HG03457 (cell line): ENCODE results near the gene ACTR8.
A peak's percentile ranks its signal among the peaks of the same experiment; 100 is the strongest.
"Not testable (repeated sequence)": the region's sequence is repeated elsewhere in the genome, so short reads cannot be mapped to it uniquely, and the experiment has no call there.

Experiments used
- ATAC-seq: cut with Tn5 transposase; IDR thresholded peaks from one replicate; pipeline ENCODE4 v1.9.1; 2021; ENCODE audit warnings: moderate number of reproducible peaks; ENCODE audit not compliant: unreplicated experiment

Gene ACTR8, protein sequence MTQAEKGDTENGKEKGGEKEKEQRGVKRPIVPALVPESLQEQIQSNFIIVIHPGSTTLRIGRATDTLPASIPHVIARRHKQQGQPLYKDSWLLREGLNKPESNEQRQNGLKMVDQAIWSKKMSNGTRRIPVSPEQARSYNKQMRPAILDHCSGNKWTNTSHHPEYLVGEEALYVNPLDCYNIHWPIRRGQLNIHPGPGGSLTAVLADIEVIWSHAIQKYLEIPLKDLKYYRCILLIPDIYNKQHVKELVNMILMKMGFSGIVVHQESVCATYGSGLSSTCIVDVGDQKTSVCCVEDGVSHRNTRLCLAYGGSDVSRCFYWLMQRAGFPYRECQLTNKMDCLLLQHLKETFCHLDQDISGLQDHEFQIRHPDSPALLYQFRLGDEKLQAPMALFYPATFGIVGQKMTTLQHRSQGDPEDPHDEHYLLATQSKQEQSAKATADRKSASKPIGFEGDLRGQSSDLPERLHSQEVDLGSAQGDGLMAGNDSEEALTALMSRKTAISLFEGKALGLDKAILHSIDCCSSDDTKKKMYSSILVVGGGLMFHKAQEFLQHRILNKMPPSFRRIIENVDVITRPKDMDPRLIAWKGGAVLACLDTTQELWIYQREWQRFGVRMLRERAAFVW

DNA sequence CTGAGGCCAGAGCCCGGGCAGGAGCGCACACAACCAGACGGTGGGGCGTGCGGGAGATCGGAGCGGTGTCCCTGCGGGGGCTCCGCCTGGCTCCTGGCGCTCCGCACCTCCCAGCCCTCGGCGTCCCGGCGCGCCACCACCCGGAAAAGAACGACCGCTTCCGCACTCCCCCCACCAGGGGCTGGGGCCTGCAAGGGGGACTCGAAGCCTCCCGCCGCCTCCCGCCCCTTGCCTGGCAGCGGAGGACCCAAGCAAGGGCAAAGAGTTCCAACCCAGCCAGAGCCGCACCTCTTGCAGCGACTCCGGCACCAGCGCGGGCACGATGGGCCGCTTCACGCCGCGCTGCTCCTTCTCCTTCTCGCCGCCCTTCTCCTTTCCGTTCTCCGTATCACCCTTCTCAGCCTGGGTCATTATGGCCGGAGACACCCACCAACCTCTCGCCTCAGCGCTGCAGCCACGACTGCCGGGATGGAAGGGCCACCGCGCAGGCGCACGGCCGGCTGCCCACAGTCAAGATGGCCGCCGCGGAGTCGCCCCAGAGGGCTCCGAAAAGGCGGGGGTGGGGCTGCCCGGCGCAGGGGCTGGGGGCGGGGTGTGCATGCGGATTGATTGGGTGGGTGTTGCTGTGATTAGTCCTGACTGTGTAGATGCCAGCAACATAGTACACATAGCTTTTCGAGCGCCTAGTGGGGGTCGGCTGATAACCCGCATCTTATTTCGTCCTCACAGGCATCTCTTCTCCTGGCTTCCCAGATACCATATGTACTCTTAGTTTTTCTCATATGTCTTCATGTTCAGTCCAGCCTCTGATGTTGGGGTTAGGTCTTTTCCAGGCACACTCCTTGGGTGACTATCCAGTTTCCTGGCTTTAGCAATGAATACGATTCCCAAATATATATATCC is at the start of gene ACTR8:
TSS of gene ACTR8 (minus strand) at position 462 of the 903 bp plus-strand sequence. CDS start at position 411, 51 bp downstream.
- ATAC-seq: peak; percentile 67

DNA sequence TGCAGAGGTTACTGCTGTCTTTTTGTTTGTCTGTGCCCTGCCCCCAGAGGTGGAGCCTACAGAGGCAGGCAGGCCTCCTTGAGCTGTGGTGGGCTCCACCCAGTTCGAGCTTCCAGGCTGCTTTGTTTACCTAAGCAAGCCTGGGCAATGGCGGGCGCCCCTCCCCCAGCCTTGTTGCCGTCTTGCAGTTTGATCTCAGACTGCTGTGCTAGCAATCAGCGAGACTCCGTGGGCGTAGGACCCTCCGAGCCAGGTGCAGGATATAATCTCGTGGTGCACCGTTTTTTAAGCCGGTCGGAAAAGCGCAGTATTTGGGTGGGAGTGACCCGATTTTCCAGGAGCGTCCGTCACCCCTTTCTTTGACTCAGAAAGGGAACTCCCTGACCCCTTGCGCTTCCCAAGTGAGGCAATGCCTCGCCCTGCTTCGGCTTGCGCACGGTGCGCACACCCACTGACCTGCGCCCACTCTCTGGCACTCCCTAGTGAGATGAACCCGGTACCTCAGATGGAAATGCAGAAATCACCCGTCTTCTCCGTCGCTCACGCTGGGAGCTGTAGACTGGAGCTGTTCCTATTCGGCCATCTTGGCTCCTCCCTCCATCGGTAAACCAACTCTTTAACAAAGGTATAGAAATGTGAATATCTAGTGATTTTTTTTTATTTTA is 45.4 kb upstream of the ACTR8 start:
- not testable (repeated sequence) for ATAC-seq

DNA sequence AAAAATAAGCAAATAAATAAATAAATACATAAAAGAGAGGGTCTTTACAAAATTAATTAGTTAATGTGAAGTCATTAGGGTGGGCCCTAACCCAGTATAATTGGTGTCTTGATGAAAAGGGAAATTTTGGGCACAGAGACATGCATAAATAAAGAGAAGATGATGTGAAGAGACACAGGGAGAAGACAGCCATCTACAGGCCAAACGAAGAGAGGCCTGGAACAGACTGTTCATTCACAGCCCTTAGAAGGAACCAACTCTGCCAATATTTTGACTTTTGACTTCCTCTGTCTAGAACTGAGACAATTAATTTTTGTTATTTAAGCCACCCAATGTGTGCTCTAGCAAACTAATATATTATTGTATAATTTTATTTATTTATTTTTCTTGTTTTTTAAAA is 39.3 kb upstream of the ACTR8 start:
- ATAC-seq: no peak

DNA sequence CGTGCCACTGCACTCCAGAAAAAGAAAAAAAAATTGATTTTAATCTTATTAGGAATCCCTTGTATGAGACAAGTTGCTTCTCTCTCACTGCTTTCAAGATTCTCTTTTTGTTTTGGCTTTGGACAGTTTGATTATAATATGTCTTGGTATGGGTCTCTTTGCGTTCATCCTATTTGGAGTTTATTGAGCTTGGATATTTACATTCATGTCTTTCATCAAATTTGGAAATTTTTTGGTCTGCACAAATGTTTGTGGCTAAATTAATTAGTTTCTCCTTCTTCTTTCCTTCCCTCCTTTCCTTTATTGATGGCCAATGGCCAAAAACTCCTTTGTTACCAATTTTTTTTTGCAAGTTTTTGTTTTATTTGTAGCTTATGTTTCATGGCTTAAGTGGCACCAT is 37.8 kb upstream of the ACTR8 start:
- no peak for ATAC-seq

DNA sequence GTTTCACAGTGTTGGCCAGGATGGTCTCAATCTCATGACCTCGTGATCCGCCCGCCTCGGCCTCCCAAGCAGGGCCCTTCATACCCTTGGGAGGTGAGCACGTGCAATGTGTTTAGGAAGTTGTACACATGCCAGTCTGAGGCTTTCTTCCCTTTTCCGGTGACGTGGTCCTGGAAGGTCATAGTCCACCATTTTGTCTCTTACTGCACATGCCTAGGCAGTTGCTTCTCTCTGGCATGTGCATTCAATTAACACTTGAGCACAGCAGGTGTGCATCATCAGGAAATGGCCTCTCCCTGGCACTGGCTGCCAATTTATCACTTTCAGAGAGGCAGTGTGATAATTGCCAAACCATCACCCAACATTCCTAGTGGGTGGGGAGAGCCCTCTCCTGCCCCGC is 31.4 kb upstream of the ACTR8 start:
- ATAC-seq: no peak

DNA sequence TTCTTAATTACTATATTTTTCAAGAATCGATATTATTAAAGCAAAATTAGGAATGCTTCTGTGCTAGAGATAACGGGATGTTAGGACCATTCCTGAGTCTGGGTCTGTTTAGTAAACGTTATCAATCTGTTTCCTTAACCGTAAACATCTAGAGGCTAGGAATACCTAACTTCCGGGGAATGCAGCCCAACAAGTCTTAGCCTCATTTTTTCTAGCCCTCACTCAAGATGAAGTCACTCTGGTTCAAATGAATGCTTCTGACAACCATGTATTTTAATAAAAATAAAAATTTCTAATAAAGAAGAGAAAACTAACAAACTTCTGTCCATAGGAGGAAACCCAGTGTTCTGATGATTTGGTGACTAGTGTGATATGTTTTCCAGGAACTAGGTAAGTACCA is 20.8 kb upstream of the ACTR8 start:
- ATAC-seq: no peak

DNA sequence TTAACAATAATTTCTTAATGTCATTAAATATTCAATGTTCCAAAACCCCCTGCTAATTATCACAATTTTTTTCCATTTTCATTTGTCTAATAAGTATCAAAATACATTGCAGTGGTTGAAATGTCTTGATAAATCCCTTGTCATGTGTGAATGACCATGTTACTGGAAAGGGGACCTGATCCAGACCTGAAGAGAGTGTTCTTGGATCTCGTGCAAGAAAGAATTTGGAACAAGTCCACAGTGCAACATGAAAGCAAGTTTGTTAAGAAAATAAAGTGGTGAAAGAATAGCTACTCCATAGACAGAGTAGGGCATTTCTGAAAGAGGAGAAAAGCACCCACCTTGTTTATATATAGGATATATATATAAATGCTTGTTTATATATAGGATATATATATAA is 20.1 kb upstream of the ACTR8 start:
- ATAC-seq: no peak

DNA sequence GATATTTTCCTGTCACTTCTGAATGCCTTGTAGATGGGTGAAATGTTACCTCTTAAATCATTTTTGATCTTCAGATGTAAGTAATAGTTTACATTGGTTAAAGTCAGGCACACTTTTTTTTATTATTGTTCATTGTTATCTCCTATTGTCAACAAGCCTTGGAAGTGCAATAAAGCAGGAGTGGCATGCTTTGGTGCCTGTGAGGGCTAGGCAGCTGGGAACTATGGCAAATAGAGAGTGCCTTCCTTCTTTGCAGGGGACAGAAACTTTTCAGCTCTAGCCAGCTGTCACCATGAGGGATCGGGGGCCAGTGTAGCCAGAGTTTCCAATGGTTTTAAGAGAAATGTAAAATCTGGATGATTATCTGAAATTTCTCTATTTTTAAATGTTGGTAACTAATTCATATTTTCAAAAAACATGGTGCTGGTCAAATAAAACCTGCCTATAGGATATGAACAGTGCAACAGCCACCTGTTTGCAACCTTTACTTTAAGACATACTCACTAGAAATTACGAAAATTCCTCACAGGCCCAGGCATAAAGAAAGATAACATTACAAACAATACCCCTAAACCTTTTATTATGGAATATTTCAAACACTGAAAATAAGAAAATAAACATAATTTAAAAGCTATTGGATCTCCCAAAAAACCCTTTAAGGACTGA is 18.8 kb upstream of the ACTR8 start:
- ATAC-seq: no peak

DNA sequence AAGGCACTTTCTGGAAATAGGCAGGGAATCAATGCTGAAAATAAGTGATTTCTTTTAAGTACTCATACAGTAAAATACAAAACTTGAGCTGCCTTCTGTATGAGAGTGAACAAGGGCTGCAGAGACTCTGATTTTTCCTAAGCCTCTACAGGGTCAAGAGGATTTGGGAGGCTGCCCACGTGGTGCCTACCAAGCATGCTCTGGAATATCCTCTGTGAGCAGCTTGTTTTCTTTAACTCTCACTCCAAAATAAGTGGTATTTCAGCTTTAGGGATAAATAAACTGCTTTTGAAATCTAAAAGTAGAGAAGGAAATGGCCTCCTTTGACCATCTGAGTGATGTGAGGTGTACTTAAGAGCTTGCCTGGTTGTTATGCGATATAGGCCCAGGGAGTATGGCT is 17.8 kb upstream of the ACTR8 start:
- ATAC-seq: no peak

DNA sequence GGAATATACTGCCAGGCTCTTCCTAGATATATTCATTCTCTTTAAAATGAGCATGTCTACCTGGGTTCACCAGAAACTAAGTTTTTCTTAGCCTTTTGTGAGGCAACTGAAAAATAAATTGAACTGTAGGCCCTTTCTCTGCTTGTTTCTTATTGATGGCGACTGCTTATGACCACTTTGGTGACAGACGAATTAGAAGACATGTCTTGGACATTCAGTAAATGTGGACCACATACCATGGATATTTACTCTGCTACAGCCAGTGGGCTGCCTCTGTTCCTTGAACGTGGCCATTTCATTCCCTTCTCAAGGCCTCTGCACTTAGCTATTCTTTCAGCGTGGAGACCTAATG is 10.3 kb upstream of the ACTR8 start:
- ATAC-seq: no peak

DNA sequence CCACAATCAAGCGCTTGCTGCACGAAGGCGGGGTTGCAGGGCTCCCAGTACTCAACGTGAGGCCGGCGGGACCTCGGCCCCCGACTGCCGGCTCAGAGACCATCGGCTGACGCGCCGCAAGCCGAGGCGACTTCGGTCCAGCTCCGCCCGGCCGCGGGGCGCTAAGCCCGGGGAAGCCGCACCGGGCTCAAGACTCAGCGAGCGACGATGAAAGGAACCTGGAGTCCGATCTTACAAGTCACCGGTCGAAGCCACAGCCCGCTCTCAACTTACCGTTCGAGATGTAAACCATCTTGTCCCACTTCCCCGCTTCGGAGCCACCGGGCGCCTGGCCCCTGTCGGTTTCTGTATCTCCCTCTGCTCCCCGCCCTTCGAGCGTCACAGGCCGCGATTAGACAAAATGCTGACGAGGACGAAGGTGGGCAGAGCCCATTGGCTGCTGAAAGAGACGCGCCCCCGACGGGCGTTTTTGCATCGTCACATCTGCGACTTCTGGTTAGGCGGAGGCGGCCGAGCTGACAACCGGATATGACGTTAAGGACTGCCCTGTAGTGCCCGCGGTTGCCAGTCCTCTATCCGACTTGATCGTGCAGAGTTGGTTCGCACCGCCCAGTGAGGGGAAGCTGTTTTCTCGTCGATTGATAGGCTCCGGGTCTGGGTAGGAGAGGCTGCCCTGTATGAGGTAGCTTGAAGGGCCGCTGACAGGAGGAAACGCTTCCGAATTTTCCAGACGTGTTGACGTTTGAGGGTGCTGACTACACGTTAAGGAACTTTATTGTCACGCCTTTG is 9.7 kb upstream of the ACTR8 start, which contains the start of gene SELENOK:
TSS of gene SELENOK (minus strand) at position 363 of the 789 bp plus-strand sequence.
- peak; percentile 94 for ATAC-seq

DNA sequence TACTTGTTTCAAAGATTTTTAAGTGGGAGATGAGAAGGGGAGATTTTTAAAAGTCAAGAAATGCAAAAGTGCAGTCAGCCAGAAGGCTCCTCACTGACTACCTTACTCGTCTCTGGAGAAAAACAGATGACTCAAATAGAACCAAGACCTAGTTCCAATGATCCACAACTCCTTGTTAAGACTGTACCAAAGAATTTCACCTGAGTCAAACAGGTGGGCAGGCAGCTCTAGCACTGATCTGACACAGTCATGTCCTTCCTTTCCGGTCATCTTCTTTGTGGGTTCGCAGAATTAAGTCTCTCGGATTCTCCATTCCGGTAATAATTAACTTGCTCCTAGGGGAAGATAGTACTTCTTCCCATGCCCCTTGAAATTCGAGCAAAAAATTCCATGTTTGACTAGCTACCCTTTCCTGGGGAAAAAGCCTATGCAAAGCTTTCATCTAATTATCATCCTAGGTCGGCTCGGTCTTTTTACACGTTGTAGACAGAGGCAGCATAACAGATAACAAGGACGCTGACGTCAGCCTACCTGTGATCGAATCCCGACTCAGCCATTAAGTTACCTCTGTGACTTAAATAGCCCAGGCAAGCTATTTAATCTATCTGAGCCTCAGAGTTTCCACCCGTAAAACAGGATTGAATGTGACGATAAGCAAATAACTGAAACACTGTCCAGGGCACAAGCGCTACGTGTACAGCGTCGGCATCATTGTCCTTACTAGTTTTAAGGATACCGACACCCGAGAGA is 8.9 kb upstream of the ACTR8 start:
- ATAC-seq: no peak

DNA sequence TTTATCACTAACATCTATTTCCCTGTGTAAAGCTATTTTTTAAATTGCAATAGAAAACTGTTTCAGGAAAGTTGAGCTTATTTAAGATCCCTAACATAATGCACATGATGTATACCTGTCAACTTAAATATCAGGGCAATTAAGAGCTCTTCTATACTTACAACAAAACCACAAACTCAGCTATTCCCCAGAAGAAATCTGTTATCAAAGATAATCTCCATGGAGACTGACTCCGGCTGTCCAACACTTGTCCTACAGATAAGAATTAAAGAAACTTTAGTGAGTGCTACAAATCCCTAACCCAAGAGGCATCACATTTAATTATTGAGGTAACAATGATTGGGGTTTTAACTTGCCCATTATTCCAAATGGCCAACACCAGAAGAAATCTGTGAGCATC is 6.3 kb upstream of the ACTR8 start:
- ATAC-seq: no peak

DNA sequence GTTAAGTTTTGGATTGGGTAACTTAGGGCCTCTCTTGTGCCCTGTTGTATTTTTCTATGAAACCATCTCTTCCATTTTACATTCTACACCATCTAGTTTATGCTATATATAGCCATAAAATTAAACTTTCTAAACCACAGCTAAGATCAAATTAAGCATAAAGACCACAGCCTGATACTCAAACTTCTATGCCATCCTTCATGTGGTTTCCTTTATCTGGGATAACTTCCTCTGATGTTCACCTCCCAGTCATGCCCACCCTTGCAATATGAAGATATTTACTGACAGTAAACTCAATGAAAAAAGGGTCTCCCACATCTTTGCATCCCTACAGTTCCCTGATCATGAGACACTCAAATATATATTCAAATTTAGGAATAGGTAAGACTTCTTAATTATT is 5.5 kb upstream of the ACTR8 start:
- no peak for ATAC-seq

DNA sequence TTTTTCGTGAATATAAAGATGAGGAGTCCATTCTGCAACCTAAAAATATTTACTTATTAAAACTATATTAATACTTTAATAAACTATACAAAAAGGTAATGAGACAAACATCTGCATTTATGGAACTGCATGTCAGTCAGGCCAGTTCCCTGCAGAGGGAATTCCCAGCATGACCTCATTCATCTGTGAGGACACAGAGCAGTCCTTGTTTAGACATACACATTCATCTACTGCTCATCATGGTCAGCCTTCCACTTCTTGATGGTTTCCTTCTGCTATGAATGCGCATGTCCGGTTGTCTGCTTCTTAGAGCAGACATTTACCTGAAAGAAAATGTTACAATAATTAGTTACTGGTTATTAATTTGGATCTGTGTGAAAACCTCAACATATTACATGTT is 3.3 kb upstream of the ACTR8 start:
- ATAC-seq: no peak

DNA sequence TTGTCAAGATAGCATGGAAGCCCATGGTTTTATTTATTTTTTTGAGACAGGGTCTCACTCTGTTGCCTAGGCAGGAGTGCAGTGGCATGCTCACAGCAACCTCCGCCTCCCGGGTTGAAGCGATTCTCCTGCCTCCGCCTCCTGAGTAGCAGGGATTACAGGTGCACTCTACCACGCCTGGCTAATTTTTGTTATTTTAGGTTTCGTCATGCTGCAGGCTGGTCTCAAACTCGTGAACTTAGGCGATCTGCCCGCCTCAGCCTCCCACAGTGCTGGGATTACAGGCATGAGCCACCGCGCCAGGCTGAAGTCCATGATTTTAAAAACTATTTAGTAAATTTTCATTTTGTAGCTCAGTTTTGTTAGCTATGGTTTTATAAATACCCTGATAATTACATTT is 2.7 kb upstream of the ACTR8 start:
- ATAC-seq: no peak

DNA sequence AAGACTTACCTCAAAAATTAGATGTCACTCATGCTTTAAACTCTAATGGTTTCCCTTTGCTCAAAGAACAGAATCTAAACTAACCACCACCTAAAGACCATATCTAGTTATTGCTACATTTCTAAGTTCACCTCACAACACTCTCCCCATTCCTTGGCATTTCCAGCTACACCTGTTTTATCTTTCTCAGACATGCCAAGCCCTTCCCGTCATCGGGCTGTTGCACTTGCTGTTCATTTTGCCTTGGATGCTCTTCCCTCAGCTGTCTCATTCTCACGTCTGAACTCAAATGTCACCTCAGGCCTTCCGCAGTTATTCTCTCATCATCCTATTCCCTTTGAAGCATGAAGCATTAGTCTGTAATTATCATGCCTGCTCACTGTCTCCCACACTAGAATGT is 1.1 kb upstream of the ACTR8 start:
- ATAC-seq: no peak

DNA sequence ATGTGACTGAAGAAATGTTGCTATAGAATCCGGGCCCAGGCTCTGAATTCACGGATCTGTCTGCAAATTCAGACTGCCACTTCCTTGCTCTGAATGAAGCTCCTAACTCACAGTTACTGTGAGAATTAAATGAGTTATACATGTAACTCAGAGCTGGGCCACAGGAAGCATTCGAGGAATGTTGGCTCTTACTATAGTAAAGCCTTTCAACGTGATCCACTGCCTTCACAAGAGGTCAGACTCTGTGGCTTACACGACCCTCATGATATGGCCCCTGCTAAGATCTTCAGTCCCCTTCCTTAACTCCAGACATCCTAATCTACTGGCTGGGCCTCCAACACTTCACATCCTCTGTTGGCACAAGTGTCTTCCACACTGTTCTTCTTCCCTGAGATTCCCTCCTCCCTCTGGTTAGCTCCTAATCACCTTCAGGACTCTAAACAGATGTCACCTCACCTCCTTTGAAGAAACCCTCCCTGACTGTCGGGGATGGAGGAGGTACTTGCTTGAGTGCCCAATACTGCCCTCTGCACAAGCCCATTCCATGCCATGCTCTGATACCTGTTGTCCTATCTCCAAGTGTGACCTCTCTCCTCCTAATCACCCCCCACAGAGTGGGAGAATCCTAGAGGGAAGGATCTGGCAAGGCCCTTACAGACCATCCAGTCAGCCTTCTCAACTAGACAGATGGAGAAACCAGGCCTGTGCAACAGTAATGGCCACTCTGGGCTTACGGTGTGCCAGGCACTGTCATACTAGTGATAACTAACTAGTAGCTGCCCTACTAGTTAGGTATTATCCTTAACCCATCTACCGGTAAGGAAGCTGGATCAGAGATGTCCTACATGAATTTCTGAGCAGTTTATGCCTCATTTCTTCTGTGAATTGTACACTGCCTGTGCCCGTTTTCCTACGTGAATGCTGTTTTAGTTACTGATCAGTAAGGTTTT is 1.3 kb downstream of the ACTR8 start:
- ATAC-seq: no peak
